ENCODE data around the gene ACCS.

ACCS gene

GRCh38 chr11:44046182-44046581 is 19.9 kb upstream of the ACCS start:
- DNase-seq, result no peak

GRCh38 chr11:44047298-44047697 is 18.8 kb upstream of the ACCS start:
- DNase-seq, result no peak

GRCh38 chr11:44047931-44048431 is 18.1 kb upstream of the ACCS start, which contains the start of gene ACCSL:
TSS of gene ACCSL (plus strand) at chr11:44047981. CDS start at chr11:44048037, 56 bp downstream.
- DNase-seq, result no peak

- DNase-seq, result no peak
Observed at GRCh38 chr11:44049832-44050231, 16.2 kb upstream of the ACCS start.

- DNase-seq, result no peak
Observed at GRCh38 chr11:44051171-44051570, 14.9 kb upstream of the ACCS start.

- DNase-seq, result no peak
Observed at GRCh38 chr11:44057340-44057739, 8.7 kb upstream of the ACCS start.

- DNase-seq, result no peak
Observed at GRCh38 chr11:44058275-44058674, 7.8 kb upstream of the ACCS start.

GRCh38 chr11:44065161-44065661 is 859 bp upstream of the ACCS start:
- DNase-seq, result no peak

GRCh38 chr11:44066732-44067141 is 667 bp downstream of the ACCS start:
- no peak for DNase-seq

- DNase-seq, result no peak
Observed at GRCh38 chr11:44067266-44067665, 1.2 kb downstream of the ACCS start.

- no peak for DNase-seq
Observed at GRCh38 chr11:44068180-44068579, 2.1 kb downstream of the ACCS start.

GRCh38 chr11:44071157-44071556 is 5.1 kb downstream of the ACCS start:
- DNase-seq, result no peak

- no peak for DNase-seq
Observed at GRCh38 chr11:44072757-44073658, 6.9 kb downstream of the ACCS start.

GRCh38 chr11:44078794-44079193 is 12.7 kb downstream of the ACCS start:
- DNase-seq, result no peak

GRCh38 chr11:44079376-44079775 is 13.3 kb downstream of the ACCS start:
- no peak for DNase-seq

- no peak for DNase-seq
Observed at GRCh38 chr11:44080951-44081350, 14.9 kb downstream of the ACCS start.

- DNase-seq, result no peak
Observed at GRCh38 chr11:44082645-44083044, 16.6 kb downstream of the ACCS start.

- DNase-seq, result no peak
Observed at GRCh38 chr11:44083433-44083832, 17.4 kb downstream of the ACCS start.

- DNase-seq, result no peak
Observed at GRCh38 chr11:44083906-44084305, 17.8 kb downstream of the ACCS start.

GRCh38 chr11:44085330-44085729 is 19.3 kb downstream of the ACCS start:
- DNase-seq, result no peak

- DNase-seq, result no peak
Observed at GRCh38 chr11:44088377-44088776, 22.3 kb downstream of the ACCS start.

- DNase-seq, result no peak
Observed at GRCh38 chr11:44088871-44089270, 22.8 kb downstream of the ACCS start.

- no peak for DNase-seq
Observed at GRCh38 chr11:44090539-44090938, 24.5 kb downstream of the ACCS start.

GRCh38 chr11:44094260-44094868 is 28.3 kb downstream of the ACCS start:
- DNase-seq, result peak; percentile 75

Measured in right forelimb (tissue), 1 donor.